Activated T-helper 2 cell treated with anti-CD3 and anti-CD28 coated beads, Interferon-gamma antibody, Interleukin-2, Interleukin-4, amounts not matched to agents 10 μg/mL and 5 μg/mL and 100 μg/mL, durations not matched to agents 14 hours and 24 hours and 36 hours (primary cell): ENCODE data around the gene IGIP. TPM values are rescaled to one million over a fixed set of nuclear protein-coding genes. Genes with fewer than 3 reads are reported as not detected.

Source experiments
- DNase-seq: peaks from one replicate; pipeline ENCODE4 v3.0.0; 2021; ENCODE audit warnings: low spot score
- H3K27ac Mint-ChIP-seq: one replicate; pipeline ENCODE4 v1.8.0; 2021; ENCODE audit warnings: mixed read lengths
- H3K27me3 Mint-ChIP-seq: one replicate; pipeline ENCODE4 v1.8.0; 2021; ENCODE audit warnings: low read depth, mixed read lengths
- H3K36me3 Mint-ChIP-seq: one replicate; pipeline ENCODE4 v1.8.0; 2021; ENCODE audit warnings: low read depth, mixed read lengths
- H3K4me1 Mint-ChIP-seq: one replicate; pipeline ENCODE4 v1.8.0; 2021; ENCODE audit warnings: low read depth, mixed read lengths
- H3K4me3 Mint-ChIP-seq: one replicate; pipeline ENCODE4 v1.8.0; 2021; ENCODE audit warnings: low read depth, mild to moderate bottlenecking, moderate library complexity, mixed read lengths
- H3K9me3 Mint-ChIP-seq: one replicate; pipeline ENCODE4 v1.8.0; 2021; ENCODE audit warnings: mixed read lengths
- intact Hi-C: fragments of 100-400 bp; cut with micrococcal nuclease; formaldehyde crosslinking; loops from one replicate; pipeline ENCODE4 v1.15.1; 2023
- total RNA-seq: library from RNA; stranded (reverse); gene quantifications from 2 replicates; pipeline ENCODE4 v1.2.3, GENCODE V29; 2022

IGIP gene
- total RNA-seq, 1 donor from 2014 or later, result 2.2 TPM

GRCh38 chr5:140134277-140134935 is 8.7 kb downstream of the IGIP start:
- Mint-ChIP-seq H3K4me3 (no peak overlapping the region), H3K36me3 (no peaks in the 10 kb centered on the region), H3K4me1 (peaks cover 15% of the 10 kb centered on the region), H3K27me3 (peaks cover 4% of the 10 kb centered on the region), H3K9me3 (no peaks in the 10 kb centered on the region), H3K27ac (no peak overlapping the region)
- intact Hi-C loops, result no loop called here
- DNase-seq, result peak; percentile 0

GRCh38 chr5:140135127-140135526 is 9.4 kb downstream of the IGIP start:
- Mint-ChIP-seq H3K27ac (no peak overlapping the region), H3K36me3 (no peaks in the 10 kb centered on the region), H3K4me3 (no peak overlapping the region), H3K27me3 (peaks cover 4% of the 10 kb centered on the region), H3K9me3 (no peaks in the 10 kb centered on the region), H3K4me1 (peaks cover 15% of the 10 kb centered on the region)
- DNase-seq, result peak; percentile 0
- intact Hi-C loops, result no loop called here

- H3K27me3 Mint-ChIP-seq, result peaks cover 6% of the 10 kb centered on the region
- H3K4me1 Mint-ChIP-seq, result peaks cover 13% of the 10 kb centered on the region
- intact Hi-C loops, result no loop called here
- no peak overlapping the region for H3K4me3 Mint-ChIP-seq
- no peak overlapping the region for H3K27ac Mint-ChIP-seq
- DNase-seq, result no peak
- H3K36me3 Mint-ChIP-seq, result no peaks in the 10 kb centered on the region
- no peaks in the 10 kb centered on the region for H3K9me3 Mint-ChIP-seq
These were observed 10.9 kb downstream of the IGIP start for GRCh38 chr5:140136624-140137023.

GRCh38 chr5:140140435-140140834 is 14.7 kb downstream of the IGIP start:
- no peaks in the 10 kb centered on the region for H3K9me3 Mint-ChIP-seq
- H3K27ac Mint-ChIP-seq, result no peak overlapping the region
- intact Hi-C loops, result no loop called here
- no peaks in the 10 kb centered on the region for H3K36me3 Mint-ChIP-seq
- H3K4me3 Mint-ChIP-seq, result no peak overlapping the region
- peaks cover 4% of the 10 kb centered on the region for H3K4me1 Mint-ChIP-seq
- no peak for DNase-seq
- peaks cover 17% of the 10 kb centered on the region for H3K27me3 Mint-ChIP-seq

- peak; percentile 2 for DNase-seq
- intact Hi-C loops, result no loop called here
- H3K27me3 Mint-ChIP-seq, result peaks cover 22% of the 10 kb centered on the region
These were observed 15.5 kb downstream of the IGIP start for GRCh38 chr5:140141241-140141640.

GRCh38 chr5:140142246-140142645 is 16.5 kb downstream of the IGIP start:
- peaks cover 4% of the 10 kb centered on the region for H3K4me1 Mint-ChIP-seq
- intact Hi-C loops, result no loop called here
- peak; percentile 5 for DNase-seq

More at GRCh38 chr5:140141241-140141640, 15.5 kb downstream of the IGIP start:
- peaks cover 4% of the 10 kb centered on the region for H3K4me1 Mint-ChIP-seq
- H3K27ac Mint-ChIP-seq, result no peak overlapping the region
- no peaks in the 10 kb centered on the region for H3K36me3 Mint-ChIP-seq
- no peaks in the 10 kb centered on the region for H3K9me3 Mint-ChIP-seq
- no peak overlapping the region for H3K4me3 Mint-ChIP-seq

GRCh38 chr5:140142856-140143255 is 17.1 kb downstream of the IGIP start:
- intact Hi-C loops, result no loop called here
- H3K4me3 Mint-ChIP-seq, result no peak overlapping the region
- DNase-seq, result peak; percentile 1
- H3K4me1 Mint-ChIP-seq, result peaks cover 4% of the 10 kb centered on the region
- H3K27me3 Mint-ChIP-seq, result peaks cover 34% of the 10 kb centered on the region
- no peaks in the 10 kb centered on the region for H3K9me3 Mint-ChIP-seq
- no peak overlapping the region for H3K27ac Mint-ChIP-seq
- H3K36me3 Mint-ChIP-seq, result no peaks in the 10 kb centered on the region

More at GRCh38 chr5:140142246-140142645, 16.5 kb downstream of the IGIP start:
- no peak overlapping the region for H3K4me3 Mint-ChIP-seq
- no peaks in the 10 kb centered on the region for H3K36me3 Mint-ChIP-seq
- H3K27ac Mint-ChIP-seq, result no peak overlapping the region
- no peaks in the 10 kb centered on the region for H3K9me3 Mint-ChIP-seq
- peaks cover 31% of the 10 kb centered on the region for H3K27me3 Mint-ChIP-seq

GRCh38 chr5:140143521-140144258 is 18.0 kb downstream of the IGIP start:
- H3K27me3 Mint-ChIP-seq, result peaks cover 40% of the 10 kb centered on the region
- H3K27ac Mint-ChIP-seq, result no peak overlapping the region
- intact Hi-C loops, result loop anchor here (2.0 kb wide), 3 partner anchors 29 to 71 kb away; partner anchors contain the start of gene PURA
- peaks cover 4% of the 10 kb centered on the region for H3K4me1 Mint-ChIP-seq
- H3K36me3 Mint-ChIP-seq, result no peaks in the 10 kb centered on the region
- peak; percentile 7 for DNase-seq
- no peak overlapping the region for H3K4me3 Mint-ChIP-seq
- no peaks in the 10 kb centered on the region for H3K9me3 Mint-ChIP-seq

GRCh38 chr5:140145256-140145655 is 19.5 kb downstream of the IGIP start:
- Mint-ChIP-seq H3K27me3 (peaks cover 38% of the 10 kb centered on the region), H3K9me3 (no peaks in the 10 kb centered on the region), H3K36me3 (no peaks in the 10 kb centered on the region), H3K4me1 (peaks cover 4% of the 10 kb centered on the region), H3K4me3 (no peak overlapping the region), H3K27ac (no peak overlapping the region)
- intact Hi-C loops, result loop anchor here (1.0 to 2.0 kb wide), 4 partner anchors 12 to 72 kb away; partner anchors contain the start of gene PURA
- no peak for DNase-seq

- intact Hi-C loops, result loop anchor here (1.0 to 2.0 kb wide), 4 partner anchors 11 to 73 kb away; partner anchors contain the start of gene PURA
- Mint-ChIP-seq H3K9me3 (no peaks in the 10 kb centered on the region), H3K4me3 (no peak overlapping the region), H3K36me3 (no peaks in the 10 kb centered on the region), H3K4me1 (peaks cover 4% of the 10 kb centered on the region), H3K27me3 (peaks cover 37% of the 10 kb centered on the region), H3K27ac (no peak overlapping the region)
- peak; percentile 33 for DNase-seq
These were observed 20.2 kb downstream of the IGIP start for GRCh38 chr5:140145818-140146522.

GRCh38 chr5:140146523-140146842 is 20.7 kb downstream of the IGIP start:
- peaks cover 4% of the 10 kb centered on the region for H3K4me1 Mint-ChIP-seq
- no peaks in the 10 kb centered on the region for H3K9me3 Mint-ChIP-seq
- intact Hi-C loops, result no loop called here
- H3K36me3 Mint-ChIP-seq, result no peaks in the 10 kb centered on the region
- H3K4me3 Mint-ChIP-seq, result no peak overlapping the region
- no peak for DNase-seq
- H3K27ac Mint-ChIP-seq, result no peak overlapping the region
- peaks cover 37% of the 10 kb centered on the region for H3K27me3 Mint-ChIP-seq

GRCh38 chr5:140147460-140147859 is 21.7 kb downstream of the IGIP start:
- intact Hi-C loops, result no loop called here
- no peak overlapping the region for H3K27ac Mint-ChIP-seq

GRCh38 chr5:140148508-140148907 is 22.8 kb downstream of the IGIP start:
- no peaks in the 10 kb centered on the region for H3K9me3 Mint-ChIP-seq
- H3K36me3 Mint-ChIP-seq, result no peaks in the 10 kb centered on the region
- intact Hi-C loops, result no loop called here
- no peak overlapping the region for H3K4me3 Mint-ChIP-seq
- DNase-seq, result no peak
- H3K27ac Mint-ChIP-seq, result no peak overlapping the region
- peaks cover 4% of the 10 kb centered on the region for H3K4me1 Mint-ChIP-seq
- H3K27me3 Mint-ChIP-seq, result peaks cover 39% of the 10 kb centered on the region

More at GRCh38 chr5:140147460-140147859, 21.7 kb downstream of the IGIP start:
- Mint-ChIP-seq H3K9me3 (no peaks in the 10 kb centered on the region), H3K27me3 (peaks cover 39% of the 10 kb centered on the region), H3K4me1 (peaks cover 4% of the 10 kb centered on the region), H3K36me3 (no peaks in the 10 kb centered on the region), H3K4me3 (no peak overlapping the region)
- no peak for DNase-seq
